Gastroesophageal sphincter (tissue), 3 donors: ENCODE data around the gene DEPDC1.

Experiments
- CTCF ChIP-seq, 4 experiments: fragments of 200-600 bp in 2 of 4; fragments of 450-650 bp in 2 of 4; sonication (generic) in 1 of 4; IDR thresholded peaks; one replicate each; pipeline ENCODE4 v1.5.1; 2017 to 2019; ENCODE audit warnings: antibody characterized with exemption in 4 of 4, mild to moderate bottlenecking in 2 of 4, moderate library complexity in 2 of 4
- POLR2A ChIP-seq, 2 donors: fragments of 450-650 bp; IDR thresholded peaks; one replicate each; pipeline ENCODE4 v1.6.1; 2017; ENCODE audit warnings: antibody characterized with exemption in 2 of 2, mild to moderate bottlenecking in 2 of 2, moderate library complexity in 1 of 2
- POLR2AphosphoS5 ChIP-seq: sonication (generic); formaldehyde crosslinking; IDR thresholded peaks from one replicate; pipeline ENCODE4 v1.6.1; 2017; ENCODE audit warnings: antibody characterized with exemption

GRCh38 chr1:68438310-68438709 lies 58.6 kb downstream of the DEPDC1 start:
- TF ChIP-seq POLR2A (IDR thresholded peaks at IDR 0.05) (no peak), CTCF (IDR thresholded peaks at IDR 0.05) (no peak), POLR2AphosphoS5 (no peak)
